Measurements from ENCODE around the gene NTN1.

The NTN1 gene

DNA sequence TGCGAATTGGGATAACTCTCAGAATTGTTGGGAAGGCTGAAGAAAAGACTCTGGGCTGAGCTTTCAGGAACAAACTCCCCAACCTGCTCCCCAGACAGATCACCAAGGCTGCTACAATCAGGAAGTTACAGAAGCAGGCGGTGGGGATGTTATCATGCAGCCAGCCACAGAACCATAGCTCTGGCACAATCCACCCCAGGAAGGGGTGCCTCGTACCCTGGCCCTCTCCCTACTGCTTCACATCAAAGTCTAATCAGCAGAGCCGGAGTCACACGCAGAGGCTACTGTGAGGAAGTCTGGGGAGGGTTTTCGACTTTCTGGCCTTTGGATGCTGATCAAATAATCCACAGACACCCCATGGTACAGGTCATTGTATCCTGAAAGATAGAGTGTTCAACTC lies 86.8 kb downstream of the NTN1 start:
- no peaks in the 10 kb centered on the region for H3K9me3 ChIP-seq (ENCODE audit: control insufficient read depth, insufficient read depth, low read depth, low read length)
- peaks cover 3% of the 10 kb centered on the region; the same call in 1 of the 2 replicates for H3K4me1 ChIP-seq (ENCODE audit: control insufficient read depth, insufficient read depth, low read length)
- no peak for TF ChIP-seq ZNF423 (tag by site-specific recombination; IDR thresholded peaks at IDR 0.05)
- no peak for TF ChIP-seq ZNF529 (tag by site-specific recombination; IDR thresholded peaks at IDR 0.05; ENCODE audit: insufficient replicate concordance)
- TF ChIP-seq ZNF791 (tag by site-specific recombination; IDR thresholded peaks at IDR 0.05): no peak
- no peak for TF ChIP-seq ZNF658 (tag by site-specific recombination; IDR thresholded peaks at IDR 0.05)
- TF ChIP-seq ZNF549 (tag by site-specific recombination; IDR thresholded peaks at IDR 0.05): no peak
- TF ChIP-seq GLIS1 (tag by site-specific recombination; IDR thresholded peaks at IDR 0.05): no peak
- TF ChIP-seq SCRT1 (tag by site-specific recombination; IDR thresholded peaks at IDR 0.05; ENCODE audit: borderline replicate concordance): no peak
- TF ChIP-seq ZXDB (tag by site-specific recombination; IDR thresholded peaks at IDR 0.05): no peak
- TF ChIP-seq ZNF48 (tag by site-specific recombination; IDR thresholded peaks at IDR 0.05): no peak
- TF ChIP-seq ZNF843 (tag by site-specific recombination; IDR thresholded peaks at IDR 0.05): no peak
- TF ChIP-seq, protein P1, sequence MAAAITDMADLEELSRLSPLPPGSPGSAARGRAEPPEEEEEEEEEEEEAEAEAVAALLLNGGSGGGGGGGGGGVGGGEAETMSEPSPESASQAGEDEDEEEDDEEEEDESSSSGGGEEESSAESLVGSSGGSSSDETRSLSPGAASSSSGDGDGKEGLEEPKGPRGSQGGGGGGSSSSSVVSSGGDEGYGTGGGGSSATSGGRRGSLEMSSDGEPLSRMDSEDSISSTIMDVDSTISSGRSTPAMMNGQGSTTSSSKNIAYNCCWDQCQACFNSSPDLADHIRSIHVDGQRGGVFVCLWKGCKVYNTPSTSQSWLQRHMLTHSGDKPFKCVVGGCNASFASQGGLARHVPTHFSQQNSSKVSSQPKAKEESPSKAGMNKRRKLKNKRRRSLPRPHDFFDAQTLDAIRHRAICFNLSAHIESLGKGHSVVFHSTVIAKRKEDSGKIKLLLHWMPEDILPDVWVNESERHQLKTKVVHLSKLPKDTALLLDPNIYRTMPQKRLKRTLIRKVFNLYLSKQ (tag by site-specific recombination; IDR thresholded peaks at IDR 0.05; ENCODE audit: borderline replicate concordance): no peak
- TF ChIP-seq ZNF660 (tag by site-specific recombination; IDR thresholded peaks at IDR 0.05): no peak
- TF ChIP-seq, protein P2, sequence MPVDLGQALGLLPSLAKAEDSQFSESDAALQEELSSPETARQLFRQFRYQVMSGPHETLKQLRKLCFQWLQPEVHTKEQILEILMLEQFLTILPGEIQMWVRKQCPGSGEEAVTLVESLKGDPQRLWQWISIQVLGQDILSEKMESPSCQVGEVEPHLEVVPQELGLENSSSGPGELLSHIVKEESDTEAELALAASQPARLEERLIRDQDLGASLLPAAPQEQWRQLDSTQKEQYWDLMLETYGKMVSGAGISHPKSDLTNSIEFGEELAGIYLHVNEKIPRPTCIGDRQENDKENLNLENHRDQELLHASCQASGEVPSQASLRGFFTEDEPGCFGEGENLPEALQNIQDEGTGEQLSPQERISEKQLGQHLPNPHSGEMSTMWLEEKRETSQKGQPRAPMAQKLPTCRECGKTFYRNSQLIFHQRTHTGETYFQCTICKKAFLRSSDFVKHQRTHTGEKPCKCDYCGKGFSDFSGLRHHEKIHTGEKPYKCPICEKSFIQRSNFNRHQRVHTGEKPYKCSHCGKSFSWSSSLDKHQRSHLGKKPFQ (tag by site-specific recombination; IDR thresholded peaks at IDR 0.05): no peak
- no peak for TF ChIP-seq OSR2 (tag by site-specific recombination; IDR thresholded peaks at IDR 0.05)
- no peak for TF ChIP-seq ZNF561 (tag by site-specific recombination; IDR thresholded peaks at IDR 0.05; ENCODE audit: borderline replicate concordance)
- TF ChIP-seq ZNF571 (tag by site-specific recombination; IDR thresholded peaks at IDR 0.05): no peak
- no peak for TF ChIP-seq ZNF530 (tag by site-specific recombination; IDR thresholded peaks at IDR 0.05; ENCODE audit: low read depth)
- TF ChIP-seq ZNF677 (tag by site-specific recombination; IDR thresholded peaks at IDR 0.05): no peak
- TF ChIP-seq ZNF16 (tag by site-specific recombination; IDR thresholded peaks at IDR 0.05; ENCODE audit: low read depth): no peak
- no peak overlapping the region for H3K4me3 ChIP-seq (ENCODE audit: low read depth, low read length)
- POLR2A ChIA-PET: no interaction called here
- CTCF ChIA-PET: interaction anchor here (0.5 to 1.0 kb wide), 2 partner anchors 110 to 183 kb away, joined by 5 read pairs; no protein-coding TSS in a partner anchor
- no peaks in the 10 kb centered on the region for H3K36me3 ChIP-seq (ENCODE audit: control insufficient read depth in 2 of 2, insufficient read depth in 1 of 2, low read length in 2 of 2)
- H3K27ac ChIP-seq (ENCODE audit: extremely low read depth, low read depth, low read length): no peak overlapping the region

DNA sequence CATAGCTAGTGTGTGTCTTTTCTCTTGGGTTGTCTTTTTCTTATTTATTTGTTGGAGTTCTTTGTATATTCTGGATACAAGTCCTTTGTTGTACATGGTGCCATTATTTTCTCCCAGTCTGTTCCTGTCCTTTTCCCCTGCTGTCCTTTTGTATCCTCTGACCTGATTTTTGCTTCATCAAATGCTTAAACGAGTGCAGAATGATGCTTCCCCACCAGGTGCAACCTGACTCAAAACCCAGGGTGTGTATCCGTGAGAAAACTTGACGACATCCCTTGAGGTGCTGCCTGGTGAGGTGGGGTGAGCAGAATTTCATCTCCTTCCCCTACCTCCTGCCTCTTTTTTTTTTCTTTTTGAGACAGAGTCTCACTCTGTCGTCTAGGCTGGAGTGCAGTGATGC lies 88.6 kb downstream of the NTN1 start:
- H3K4me1 ChIP-seq (ENCODE audit: control insufficient read depth, insufficient read depth, low read length): peaks cover 3% of the 10 kb centered on the region; the same call in 1 of the 2 replicates
- H3K27ac ChIP-seq (ENCODE audit: extremely low read depth, low read depth, low read length): no peak overlapping the region
- H3K4me3 ChIP-seq (ENCODE audit: low read depth, low read length): no peak overlapping the region
- H3K36me3 ChIP-seq (ENCODE audit: control insufficient read depth in 2 of 2, insufficient read depth in 1 of 2, low read length in 2 of 2): no peaks in the 10 kb centered on the region
- ChIA-PET POLR2A (no interaction called here), CTCF (interaction anchor here (1.4 kb wide), 1 partner anchor 112 kb away, joined by 6 read pairs; no protein-coding TSS in a partner anchor)
- no peaks in the 10 kb centered on the region for H3K9me3 ChIP-seq (ENCODE audit: control insufficient read depth, insufficient read depth, low read depth, low read length)
- TF ChIP-seq GLI2 (tag by site-specific recombination; IDR thresholded peaks at IDR 0.05; ENCODE audit: borderline replicate concordance, low read depth) (no peak), ZNF560 (tag by site-specific recombination; IDR thresholded peaks at IDR 0.05; ENCODE audit: borderline replicate concordance) (no peak), ZNF843 (tag by site-specific recombination; IDR thresholded peaks at IDR 0.05) (no peak), ZNF530 (tag by site-specific recombination; IDR thresholded peaks at IDR 0.05; ENCODE audit: low read depth) (no peak), FEZF1 (tag by site-specific recombination; IDR thresholded peaks at IDR 0.05) (no peak), ZNF426 (tag by site-specific recombination; IDR thresholded peaks at IDR 0.05) (no peak), ZFP3 (tag by site-specific recombination; IDR thresholded peaks at IDR 0.05; ENCODE audit: low read depth) (no peak), BCL11A (tag by site-specific recombination; IDR thresholded peaks at IDR 0.05; ENCODE audit: low read depth) (no peak), ZNF221 (tag by site-specific recombination; IDR thresholded peaks at IDR 0.05; ENCODE audit: borderline replicate concordance) (no peak)
- TF ChIP-seq, protein P3, sequence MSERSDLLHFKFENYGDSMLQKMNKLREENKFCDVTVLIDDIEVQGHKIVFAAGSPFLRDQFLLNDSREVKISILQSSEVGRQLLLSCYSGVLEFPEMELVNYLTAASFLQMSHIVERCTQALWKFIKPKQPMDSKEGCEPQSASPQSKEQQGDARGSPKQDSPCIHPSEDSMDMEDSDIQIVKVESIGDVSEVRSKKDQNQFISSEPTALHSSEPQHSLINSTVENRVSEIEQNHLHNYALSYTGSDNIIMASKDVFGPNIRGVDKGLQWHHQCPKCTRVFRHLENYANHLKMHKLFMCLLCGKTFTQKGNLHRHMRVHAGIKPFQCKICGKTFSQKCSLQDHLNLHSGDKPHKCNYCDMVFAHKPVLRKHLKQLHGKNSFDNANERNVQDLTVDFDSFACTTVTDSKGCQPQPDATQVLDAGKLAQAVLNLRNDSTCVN (tag by site-specific recombination; optimal IDR thresholded peaks at IDR 0.05): no peak
- TF ChIP-seq, protein P4, sequence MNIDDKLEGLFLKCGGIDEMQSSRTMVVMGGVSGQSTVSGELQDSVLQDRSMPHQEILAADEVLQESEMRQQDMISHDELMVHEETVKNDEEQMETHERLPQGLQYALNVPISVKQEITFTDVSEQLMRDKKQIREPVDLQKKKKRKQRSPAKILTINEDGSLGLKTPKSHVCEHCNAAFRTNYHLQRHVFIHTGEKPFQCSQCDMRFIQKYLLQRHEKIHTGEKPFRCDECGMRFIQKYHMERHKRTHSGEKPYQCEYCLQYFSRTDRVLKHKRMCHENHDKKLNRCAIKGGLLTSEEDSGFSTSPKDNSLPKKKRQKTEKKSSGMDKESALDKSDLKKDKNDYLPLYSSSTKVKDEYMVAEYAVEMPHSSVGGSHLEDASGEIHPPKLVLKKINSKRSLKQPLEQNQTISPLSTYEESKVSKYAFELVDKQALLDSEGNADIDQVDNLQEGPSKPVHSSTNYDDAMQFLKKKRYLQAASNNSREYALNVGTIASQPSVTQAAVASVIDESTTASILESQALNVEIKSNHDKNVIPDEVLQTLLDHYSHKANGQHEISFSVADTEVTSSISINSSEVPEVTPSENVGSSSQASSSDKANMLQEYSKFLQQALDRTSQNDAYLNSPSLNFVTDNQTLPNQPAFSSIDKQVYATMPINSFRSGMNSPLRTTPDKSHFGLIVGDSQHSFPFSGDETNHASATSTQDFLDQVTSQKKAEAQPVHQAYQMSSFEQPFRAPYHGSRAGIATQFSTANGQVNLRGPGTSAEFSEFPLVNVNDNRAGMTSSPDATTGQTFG (tag by site-specific recombination; IDR thresholded peaks at IDR 0.05; ENCODE audit: borderline replicate concordance): no peak
- TF ChIP-seq, protein P5, sequence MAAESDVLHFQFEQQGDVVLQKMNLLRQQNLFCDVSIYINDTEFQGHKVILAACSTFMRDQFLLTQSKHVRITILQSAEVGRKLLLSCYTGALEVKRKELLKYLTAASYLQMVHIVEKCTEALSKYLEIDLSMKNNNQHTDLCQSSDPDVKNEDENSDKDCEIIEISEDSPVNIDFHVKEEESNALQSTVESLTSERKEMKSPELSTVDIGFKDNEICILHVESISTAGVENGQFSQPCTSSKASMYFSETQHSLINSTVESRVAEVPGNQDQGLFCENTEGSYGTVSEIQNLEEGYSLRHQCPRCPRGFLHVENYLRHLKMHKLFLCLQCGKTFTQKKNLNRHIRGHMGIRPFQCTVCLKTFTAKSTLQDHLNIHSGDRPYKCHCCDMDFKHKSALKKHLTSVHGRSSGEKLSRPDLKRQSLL (tag by site-specific recombination; IDR thresholded peaks at IDR 0.05): no peak

All from HEK293 (cell line).